Islet of Langerhans (tissue), 1 donor: ENCODE results near the gene RAB26.

Source experiments
- FAIRE-seq: peaks from one replicate; lab custom pipeline; 2011; peaks lifted over from hg19 to GRCh38; lab: Jason Lieb, UNC

RAB26 gene

DNA sequence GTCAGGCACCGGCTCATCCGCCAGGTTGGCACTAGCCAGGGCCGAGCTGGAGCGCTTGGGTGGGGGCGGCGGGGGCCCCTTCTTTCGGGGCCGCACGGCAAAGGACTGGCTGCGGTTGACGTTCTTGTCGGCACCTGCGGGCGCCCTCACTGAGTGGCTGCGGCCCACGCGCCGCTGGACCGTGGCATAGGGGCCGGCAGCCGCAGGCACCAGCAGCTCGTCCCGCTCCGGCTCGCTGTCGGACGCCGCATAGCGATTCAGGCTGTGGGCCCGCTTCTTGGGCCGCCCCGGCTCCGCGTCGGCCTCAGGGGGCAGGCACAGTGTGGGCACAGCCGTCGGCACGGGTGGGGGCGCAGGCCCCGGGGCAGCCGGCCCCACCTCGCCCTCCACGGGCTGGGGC lies 32.0 kb downstream of the RAB26 start:
- no peak for FAIRE-seq

DNA sequence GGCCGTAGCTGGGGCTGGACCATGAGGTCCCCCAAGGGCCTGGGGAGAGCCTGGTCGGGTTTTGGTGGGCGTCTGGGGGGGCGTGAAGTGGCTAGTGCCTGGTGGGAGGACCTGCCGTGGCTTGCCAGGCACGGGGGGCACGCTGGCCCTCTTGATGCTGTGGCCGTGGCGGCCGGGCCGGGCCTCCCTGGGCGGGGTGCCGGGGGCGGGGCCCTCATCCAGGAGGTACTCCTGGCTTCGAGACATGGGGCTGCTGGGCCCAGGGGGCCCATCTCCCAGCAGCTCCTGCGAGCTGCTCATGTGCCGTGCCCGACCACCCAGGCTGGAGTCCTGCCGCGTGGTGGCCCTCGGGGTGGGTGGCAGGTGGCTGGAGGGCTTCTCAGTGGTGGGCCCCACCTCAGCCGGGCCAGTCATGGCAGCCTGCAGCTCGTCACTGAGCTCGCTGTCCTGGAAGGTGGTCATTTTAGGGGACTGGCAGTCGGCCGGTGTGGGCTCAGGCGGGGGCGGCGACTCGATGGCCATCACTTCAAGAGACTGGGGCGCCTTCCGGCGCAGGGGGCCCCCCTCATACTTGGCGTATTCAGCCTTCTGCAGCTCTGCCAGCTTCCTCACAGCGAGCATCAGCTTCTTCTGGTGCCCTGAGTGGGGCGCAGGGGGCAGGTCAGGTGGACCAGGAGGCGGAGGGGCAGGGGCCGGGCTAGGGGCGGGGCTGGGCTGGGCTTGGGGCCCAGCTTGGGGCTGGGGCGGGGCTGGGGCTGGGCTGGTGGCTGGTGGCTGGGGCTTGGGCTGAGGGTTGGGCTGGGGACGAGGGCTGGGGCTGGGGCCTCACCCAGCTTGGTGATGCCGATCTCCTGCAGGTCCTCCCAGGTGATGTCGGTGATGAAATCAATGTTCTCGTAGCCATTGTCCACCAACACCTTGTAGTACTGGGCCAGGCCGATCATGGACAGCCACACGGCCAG lies 32.8 kb downstream of the RAB26 start:
- no peak for FAIRE-seq

DNA sequence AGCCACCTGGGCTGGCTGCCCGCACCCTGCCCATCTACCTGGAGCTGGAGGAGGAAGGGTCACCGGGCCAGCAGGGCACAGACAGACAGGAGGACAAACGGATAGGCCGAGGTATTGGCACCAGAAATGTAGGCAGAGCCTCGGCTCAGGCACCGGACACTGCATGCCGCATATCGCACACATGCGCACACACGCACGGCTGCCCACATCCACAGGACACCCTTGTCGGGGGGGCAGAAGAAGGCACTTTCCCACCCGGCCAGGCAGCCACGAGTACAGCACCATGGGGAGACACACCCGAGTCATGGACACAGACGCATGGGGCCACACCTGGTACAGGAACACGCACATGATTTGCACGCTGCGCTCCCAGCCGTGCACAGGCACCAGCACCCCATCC lies 33.5 kb downstream of the RAB26 start:
- FAIRE-seq = no peak

DNA sequence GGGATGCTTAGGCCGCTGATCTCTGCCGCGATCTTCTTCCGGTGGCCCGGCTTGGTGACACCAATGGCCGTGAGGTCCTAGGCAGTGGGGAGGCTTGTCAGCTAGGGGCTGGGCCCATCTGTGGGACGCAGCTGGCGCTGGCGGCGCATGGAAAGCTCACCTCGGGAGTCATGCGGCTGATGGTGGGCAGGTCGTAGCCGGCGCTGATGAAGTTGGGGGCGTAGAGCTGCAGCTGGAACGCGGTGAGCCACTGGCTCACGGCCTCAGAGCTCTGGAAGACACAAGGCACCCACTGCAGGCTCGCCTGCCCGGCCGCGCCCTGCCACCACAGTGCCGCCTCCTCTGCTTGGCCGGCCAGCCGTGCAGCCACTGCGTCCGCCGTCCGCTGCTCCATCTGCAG lies 35.2 kb downstream of the RAB26 start:
- FAIRE-seq = no peak

DNA sequence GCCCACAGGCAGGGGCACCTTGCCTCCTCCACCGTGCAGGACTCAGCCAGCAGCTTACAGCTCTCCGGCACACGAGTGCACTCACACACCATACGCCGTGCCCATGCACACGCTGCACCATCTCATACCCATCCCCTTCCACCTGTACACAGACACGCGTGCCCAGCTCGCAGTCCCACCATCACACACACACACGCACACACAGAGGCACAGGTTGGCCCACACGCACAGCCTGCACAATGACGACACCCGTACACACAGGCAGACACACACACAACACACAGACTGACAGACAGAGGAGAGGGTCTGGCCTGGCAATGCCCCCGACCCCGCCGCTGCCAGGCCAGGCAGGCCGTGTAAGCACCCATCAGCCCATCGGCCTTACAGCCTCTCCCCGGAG lies 35.9 kb downstream of the RAB26 start:
- no peak for FAIRE-seq

DNA sequence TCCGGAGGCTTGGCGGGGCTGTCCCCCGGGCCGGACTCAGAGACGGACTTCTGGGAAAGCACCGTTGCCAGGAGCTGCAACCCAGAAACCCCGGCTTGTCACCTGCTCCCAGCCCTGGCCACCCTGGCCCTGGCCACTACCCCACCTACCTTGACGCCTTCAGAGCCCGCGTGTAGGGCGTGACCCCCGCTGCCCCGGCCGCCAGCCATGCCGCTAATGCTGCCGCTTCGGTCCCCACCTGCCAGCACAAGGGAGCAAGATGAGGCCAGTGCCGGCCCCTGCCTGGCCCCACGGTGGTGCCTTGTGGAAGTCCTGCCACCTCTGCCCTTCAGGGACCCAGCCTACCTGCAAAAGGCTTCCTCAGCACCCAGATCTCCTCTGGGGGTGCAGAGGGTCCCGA lies 36.5 kb downstream of the RAB26 start:
- no peak for FAIRE-seq

DNA sequence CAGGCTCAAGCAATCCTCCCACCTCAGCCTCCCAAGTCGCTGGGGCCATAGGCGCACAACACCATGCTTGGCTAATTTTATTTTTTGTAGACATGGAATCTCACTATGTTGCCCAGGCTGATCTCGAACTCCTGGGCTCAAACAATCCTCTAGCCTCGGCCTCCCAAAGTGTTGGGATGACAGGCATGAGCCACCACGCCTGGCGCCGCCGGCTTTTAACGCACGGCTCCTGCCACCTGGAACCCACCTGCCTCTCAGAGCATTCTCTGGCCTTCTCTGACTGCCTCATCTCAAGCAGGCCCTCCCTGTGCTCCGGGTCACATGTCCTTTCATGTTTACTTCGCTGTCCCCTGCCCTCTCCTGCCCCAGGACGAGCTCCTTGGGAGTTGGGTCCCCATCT lies 37.6 kb downstream of the RAB26 start:
- no peak for FAIRE-seq

DNA sequence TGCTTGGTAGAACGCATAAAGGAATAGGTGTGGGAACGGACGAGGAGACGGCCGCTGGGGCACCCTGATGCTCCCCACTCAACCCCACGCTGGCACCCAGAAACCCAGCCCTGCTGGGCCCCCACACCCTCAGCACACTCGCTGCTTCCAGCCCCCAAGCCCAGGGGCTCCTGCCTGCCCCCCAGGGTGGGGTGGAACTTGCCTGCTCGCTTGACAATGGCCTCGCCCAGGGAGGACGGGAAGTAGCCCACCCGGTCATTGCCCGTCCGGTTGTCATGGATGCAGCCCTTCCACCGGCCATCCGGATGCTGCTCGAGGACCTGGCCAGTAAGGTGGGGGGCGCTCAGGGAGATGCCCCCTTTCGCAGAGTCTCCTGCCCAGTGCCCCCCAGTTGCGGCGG lies 38.1 kb downstream of the RAB26 start:
- no peak for FAIRE-seq

DNA sequence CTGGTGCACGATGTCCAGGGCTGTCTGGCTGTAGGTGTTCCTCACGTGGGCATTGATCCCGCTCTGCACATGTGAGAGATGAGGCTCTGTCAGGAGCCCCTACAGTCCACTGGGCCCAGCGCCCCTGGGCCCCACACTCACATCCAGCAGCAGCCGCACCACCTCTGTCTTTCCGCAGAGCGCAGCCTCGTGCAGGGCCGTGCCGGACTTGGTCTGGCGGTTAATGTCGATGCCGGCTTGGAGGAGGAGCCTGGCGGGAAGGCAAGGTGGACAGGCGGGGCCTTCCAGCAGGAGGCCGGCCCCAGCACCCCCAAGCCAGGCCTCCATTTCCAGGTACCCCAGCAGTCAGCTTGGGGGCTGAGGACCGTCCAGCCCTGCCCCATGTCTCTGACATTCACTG lies 38.8 kb downstream of the RAB26 start:
- no peak for FAIRE-seq

DNA sequence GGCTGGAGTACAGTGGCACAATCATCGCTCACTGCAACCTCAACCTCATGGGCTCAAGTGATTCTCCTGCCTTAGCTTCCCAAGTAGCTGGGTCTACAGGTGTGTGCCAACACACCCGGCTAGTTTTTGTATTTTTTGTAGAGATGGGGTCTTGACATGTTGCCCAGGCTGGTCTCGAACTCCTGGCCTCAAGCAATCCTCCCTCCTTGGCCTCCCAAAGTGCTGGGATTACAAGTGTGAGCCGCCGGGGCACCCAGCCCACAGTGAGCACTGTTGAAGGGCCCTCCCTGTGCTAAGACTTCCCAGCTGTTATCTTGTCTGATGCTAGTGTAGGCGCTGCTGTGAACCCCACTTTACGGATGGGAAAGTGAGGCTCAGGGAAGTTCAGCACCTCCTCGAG lies 40.0 kb downstream of the RAB26 start:
- FAIRE-seq = no peak

DNA sequence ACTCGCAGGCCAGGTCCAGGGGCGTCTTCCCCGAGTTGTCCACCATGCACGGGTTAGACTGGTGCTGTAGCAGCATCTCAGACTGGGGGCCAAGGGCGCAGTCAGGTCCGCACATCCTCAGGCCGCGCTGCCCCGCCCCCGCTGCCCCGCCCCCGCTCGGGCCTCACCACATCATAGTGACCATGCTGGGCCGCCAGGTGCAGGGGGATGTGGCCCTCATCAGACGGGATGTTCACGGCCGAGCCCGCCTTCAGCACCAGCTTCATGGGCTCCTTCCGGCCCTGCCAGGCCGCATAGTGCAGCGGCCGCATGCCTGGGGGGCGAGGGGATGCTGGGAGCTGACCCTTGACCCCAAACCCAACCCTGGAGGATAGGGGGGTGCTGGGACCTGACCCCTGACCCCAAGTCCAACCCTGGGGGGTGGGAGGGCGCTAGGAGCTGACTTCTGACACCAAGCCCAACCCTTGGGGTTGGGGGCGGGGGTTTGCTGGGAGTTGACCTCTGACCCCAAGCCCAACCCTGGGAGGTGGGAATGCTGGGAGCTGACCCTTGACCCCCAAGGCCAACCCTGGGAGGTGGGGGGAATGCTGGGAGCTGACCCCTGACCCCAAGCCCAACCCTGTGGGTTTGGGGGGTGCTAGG lies 40.9 kb downstream of the RAB26 start:
- no peak for FAIRE-seq

DNA sequence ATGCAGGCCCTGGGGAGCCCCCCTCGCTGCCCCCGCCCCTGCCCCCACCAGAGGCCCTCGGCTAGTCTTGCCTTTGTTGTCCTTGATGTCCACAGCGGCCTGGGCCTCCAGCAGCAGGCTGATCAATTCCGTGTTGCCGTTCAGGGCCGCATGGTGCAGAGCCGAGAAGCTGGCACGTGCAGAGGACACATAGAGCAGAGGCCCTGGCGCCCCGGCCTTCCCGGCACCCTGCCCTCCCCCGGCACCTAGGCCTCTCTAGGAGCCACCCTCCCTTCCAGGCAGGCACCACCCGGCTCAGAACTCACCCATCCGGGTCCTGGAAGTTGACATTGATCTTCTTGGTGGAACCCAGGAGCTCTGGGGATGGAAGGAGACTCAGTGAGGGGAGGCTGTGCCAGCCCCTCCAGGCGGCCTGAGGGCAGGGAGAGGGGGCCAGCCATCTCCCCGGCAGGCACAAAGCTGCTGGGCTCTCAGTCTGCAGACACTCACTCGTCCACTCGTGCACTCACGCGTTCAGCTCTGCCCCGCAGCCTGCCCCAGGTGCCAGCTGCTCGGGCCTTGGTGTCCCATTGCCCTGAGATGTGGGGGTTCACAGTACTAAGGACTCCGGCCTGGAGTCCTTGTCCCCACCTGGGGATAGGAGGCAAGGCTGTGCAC lies 41.7 kb downstream of the RAB26 start:
- FAIRE-seq = no peak

DNA sequence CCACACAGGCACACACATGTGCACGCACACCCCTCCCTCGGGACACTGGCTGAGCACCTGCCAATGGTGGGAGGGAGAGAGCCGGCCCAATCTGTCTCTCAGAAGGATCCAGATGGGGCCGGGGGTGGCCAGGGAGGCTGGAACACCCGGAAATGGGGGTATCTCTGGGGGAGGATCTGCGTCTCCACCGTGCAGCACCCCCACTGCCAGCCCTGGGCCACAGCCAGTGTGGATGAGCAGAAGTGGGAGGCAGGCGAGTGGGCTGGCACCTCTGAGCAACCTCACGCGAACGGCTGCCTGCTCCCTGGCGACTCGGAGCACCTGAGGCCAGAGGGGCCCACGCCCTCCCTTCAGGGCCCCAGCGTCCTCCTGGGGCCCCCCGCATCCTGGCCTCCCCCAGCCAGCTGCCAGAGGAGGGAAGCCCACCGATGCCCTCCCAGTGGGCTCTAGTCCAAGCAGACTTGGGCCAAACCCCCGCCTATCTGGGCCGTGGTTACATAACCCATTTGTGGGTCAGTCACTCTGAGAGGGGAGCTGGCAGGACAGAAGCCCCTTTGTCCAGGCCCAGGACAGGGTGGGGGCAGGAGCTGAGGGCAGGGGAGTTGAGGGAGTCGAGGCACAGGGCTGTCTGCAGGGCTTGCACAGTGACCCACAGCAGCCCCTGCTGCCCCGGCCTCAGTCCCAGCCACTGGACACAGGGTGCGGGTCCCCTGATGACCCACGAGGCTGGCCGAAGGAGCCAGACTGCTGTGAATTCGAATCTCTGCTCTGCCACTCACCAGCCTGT lies 42.4 kb downstream of the RAB26 start:
- no peak for FAIRE-seq

DNA sequence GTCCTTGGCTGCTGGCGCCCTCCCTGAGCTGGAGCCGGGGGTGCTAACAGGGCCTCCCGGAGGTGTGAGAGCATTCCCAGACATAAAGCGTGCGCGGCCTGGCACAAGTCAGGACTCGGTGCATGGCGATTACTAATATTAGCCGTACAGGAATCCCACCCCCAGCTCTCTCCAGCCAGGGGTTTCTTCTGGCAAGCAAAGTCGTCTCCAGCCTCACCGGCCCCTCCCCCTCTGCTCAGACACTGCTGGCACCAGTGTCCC lies 43.0 kb downstream of the RAB26 start:
- FAIRE-seq = no peak

DNA sequence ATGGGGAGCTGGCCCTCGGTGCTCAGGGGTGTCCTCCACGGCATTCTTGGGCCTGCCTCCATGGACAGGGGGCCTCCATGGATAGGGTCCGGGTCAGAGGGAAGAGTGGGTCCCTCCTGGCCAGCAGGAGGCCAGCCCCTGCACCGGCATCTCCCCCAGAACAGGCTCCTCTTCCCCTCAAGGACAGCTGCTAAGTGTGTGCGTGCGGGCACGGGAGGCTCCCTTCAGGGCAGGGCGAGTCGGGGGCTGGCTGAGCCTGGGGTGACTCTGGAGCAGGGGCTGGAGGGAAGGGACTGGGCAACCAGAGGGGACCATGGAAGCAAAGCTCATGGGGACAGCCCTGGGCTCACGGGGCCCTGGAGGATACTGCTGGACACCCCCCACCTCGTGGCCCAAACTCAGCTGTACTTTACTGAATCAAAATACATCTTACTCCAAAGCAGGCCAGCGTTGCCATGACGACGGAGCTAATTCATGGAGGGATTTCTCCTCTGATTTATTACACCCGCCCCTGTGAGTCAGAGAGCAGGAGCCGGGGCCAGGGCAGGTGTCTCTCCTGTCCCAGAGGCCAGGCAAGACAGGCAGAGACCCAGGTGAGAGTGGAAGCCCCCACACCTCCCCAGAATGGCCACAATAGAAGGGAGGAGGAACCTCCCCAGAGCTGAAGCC lies 45.9 kb downstream of the RAB26 start:
- no peak for FAIRE-seq

DNA sequence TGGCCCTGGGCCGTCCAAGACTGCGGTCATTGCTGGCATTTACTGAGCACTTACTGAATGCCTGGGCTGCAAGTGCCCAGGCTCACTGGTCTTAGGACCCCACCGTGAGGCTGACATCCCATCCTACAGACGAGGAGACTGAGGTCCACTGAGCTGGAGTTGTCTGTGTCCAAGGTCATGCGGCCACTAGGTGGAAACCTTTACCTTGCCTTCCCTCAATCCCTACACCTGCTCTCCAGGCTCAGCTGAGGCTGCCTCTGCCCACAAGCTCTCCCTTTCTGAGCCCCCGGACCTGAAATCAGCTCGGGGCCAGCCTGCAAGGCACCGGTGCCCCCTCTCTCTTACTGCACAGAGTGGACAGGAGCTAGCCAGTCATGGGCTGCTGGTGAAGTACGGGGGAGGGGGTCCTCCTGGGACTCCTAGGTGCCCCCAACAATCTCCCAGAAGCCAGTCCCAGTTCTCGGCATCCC lies 46.5 kb downstream of the RAB26 start:
- no peak for FAIRE-seq

DNA sequence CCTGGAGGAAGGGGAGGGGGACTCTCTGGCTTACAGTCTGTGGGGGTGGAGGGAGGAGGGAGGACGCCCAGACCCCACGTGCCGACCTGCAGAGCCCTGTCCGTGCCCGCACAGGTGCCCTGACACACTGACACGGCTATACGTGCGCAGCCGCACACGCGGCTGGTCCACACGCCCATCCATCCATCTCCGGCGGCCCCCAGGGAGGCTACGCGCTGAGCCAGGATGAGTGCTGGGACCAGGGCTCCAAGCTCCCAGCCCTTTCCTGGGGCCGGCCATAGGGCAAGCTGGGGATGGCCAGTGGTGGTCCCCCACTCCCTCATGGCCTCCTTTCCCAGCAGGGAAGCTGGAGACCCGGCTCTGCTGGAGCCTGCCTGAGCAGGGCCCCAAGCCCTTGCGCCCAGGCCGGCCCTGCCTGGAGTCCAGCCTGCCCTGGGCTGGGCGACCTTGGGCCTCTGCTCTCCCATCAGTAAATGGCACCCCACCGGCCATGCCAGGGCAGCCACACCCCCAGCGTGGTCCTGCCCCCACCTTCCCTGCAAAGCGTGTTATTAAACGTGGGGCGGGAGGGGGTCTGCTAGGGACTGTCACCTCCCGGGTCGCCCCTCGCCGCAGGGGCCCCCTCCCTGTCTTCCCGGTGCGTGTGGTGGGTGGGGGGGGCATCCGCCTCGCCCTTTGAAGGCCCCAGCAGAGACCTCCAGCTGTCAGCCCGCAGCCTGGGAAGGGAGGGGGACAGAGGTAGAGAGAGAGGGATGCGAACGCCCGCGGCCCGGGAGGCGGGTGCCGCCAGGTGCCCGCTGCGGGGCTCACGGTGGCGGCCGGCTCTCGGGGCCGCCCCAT lies 47.1 kb downstream of the RAB26 start:
- no peak for FAIRE-seq

DNA sequence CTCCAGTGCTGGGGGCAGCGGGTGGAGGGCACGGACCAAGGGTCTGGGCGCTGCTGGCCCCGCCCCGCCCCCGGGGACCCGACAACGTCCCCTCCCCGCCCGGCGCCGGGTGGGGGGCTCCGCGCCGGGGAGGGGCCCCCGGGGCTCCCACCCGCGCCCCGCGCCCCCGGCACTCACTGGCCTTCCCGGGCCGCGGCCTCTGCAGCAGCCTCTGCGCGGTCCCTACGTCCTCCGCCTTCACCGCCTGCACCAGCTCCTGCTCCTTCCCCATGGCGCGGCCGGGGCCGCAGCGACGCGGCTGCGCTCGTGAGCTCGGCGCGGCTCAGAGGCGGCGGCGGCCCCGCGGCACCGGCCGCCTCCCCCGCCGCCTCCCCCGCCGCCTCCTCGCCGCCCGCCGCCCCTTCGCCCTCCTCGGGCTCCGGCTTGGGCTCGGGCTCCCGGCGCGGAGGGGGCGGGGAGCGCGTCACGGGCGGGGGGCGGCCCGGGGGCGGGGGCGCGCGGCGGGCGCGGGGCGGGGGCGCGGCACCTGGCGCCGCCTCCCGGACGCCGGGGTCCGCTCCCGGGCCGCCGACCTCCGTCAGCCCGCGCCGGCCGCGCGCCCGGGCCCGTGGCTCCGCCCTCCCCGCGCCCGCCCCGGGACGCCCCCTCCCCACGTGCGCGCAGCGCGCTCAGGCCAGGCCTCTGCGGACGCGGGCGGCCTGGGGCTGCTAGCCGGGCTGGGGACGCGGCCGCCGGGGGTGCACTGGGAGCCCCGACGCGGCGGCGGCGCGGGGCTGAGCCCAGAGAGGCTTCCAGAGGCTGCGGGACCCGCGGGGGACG lies 47.9 kb downstream of the RAB26 start, which contains the start of gene CASKIN1:
TSS of gene CASKIN1 (minus strand) at position 444 of the 819 bp plus-strand sequence. CDS start at position 271, 173 bp downstream.
- FAIRE-seq = no peak

DNA sequence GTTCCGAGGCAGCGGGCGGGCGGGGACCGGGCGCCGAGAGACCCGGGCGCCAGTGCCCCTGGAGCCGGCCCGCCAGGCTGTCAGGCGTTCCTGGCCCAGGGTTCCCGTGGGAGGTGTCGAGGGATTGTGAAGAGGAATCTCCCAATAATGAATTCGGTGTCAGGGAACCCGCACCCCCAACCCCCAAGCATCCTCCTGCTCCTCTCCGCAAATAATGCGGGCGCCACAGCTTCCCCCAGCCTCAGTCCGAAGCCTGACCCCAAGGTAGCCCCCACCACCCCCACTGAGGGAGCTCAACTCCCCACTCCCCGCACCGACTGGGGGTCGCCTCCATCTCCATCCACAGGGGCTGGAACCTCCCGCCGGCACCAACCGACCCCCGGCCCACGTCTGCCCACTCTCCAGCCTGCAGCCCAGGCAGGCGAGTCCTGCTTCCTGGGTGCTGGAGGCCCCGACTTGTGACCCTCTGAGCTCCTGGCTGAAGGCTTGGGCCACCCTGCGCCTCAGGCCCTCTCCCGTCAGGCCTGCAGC lies 48.6 kb downstream of the RAB26 start:
- no peak for FAIRE-seq

DNA sequence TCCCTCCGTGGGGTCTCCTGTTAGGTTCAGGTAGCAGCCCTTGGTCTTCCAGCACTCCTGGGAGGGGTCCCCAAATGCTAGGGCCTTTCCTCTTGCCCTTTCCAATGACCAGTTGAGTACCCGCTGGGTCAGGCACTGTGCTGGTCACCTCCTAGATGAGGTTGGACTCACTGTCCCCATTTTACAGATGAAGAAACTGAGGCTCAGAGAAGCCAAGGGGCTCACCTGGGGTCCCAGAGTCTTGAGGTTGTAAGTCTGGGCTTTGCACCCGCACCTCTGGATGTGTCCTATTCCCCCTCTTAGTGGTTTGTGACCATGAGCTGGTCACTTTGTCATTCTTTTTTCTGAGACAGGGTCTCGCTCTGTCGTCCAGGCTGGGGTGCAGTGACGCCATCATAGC lies 49.3 kb downstream of the RAB26 start:
- FAIRE-seq = no peak
